K562 (cell line): Measurements from ENCODE around the gene SAP30L. TPM values are rescaled to one million over a fixed set of nuclear protein-coding genes. Genes with fewer than 3 reads are reported as not detected.

ENCODE experiments used
- ZBTB40 ChIP-seq, 2 experiments: fragments of 450-650 bp in 1 of 2; sonication (generic) in 1 of 2; formaldehyde crosslinking in 1 of 2; IDR thresholded peaks; 2 replicates each; pipeline versions ENCODE4 v1.7.1 to v1.9.0; 2016 to 2022; ENCODE audit warnings: inconsistent platforms in 1 of 2, mild to moderate bottlenecking in 1 of 2, missing genetic modification reagents in 1 of 2
- polyA plus RNA-seq, 8 experiments: library from polyadenylated mRNA; depleted of rRNA in 4 of 8; stranded (reverse) in 5 of 8; unstranded in 3 of 8; fragments of >200 nt; fragmentation: Nextera tagmentation in 2 of 8; fragmentation: Illumina TruSeq in 1 of 8; extraction: Ambion mirVana in 2 of 8; extraction: Trizol in 1 of 8; gene quantifications; 2 replicates each; pipeline versions ENCODE4 v1.2.1 to v1.2.3, GENCODE V29; 2011 to 2014; ENCODE audit warnings: inconsistent platforms in 1 of 8, missing spikeins in 1 of 8
- total RNA-seq, 7 experiments: library from RNA; depleted of rRNA in 6 of 7; stranded (reverse); fragments of >200 nt in 6 of 7; fragmentation: Illumina TruSeq in 2 of 7; extraction: Trizol in 2 of 7; gene quantifications; 2 replicates each; pipeline versions ENCODE4 v1.2.1 to v1.2.3, GENCODE V29; 2011 to 2021; ENCODE audit warnings: low replicate concordance in 1 of 7

The SAP30L gene
- total and polyA plus RNA-seq, 9 of the 15 experiments (the other 6 are each of a cell fraction or from before 2014, with no cell fraction given): 5.1 to 33.6 (median 28.1) TPM

- TF ChIP-seq ZBTB40 (IDR thresholded peaks at IDR 0.05) (no peak), ZBTB40 (CRISPR knock-in tag; IDR thresholded peaks at IDR 0.05) (no peak)
Measured at GRCh38 chr5:154456540-154456939, 10.7 kb downstream of the SAP30L start (continued).
